ENCODE data around the gene RNF212B.

GRCh38 chr14:23202001-23202400 lies 35.7 kb upstream of the RNF212B start:
- TF ChIP-seq CTCF (IDR thresholded peaks at IDR 0.05) (no peak), POLR2A (IDR thresholded peaks at IDR 0.05) (no peak)

Data from Peyer's patch (tissue), 4 donors.